LoVo (cell line): ENCODE results near the gene C9orf152.

ENCODE experiments used
- DNase-seq: peaks from one replicate; pipeline ENCODE4 v3.0.0-alpha.2; 2016; ENCODE audit warnings: low spot score

Gene C9orf152

DNA sequence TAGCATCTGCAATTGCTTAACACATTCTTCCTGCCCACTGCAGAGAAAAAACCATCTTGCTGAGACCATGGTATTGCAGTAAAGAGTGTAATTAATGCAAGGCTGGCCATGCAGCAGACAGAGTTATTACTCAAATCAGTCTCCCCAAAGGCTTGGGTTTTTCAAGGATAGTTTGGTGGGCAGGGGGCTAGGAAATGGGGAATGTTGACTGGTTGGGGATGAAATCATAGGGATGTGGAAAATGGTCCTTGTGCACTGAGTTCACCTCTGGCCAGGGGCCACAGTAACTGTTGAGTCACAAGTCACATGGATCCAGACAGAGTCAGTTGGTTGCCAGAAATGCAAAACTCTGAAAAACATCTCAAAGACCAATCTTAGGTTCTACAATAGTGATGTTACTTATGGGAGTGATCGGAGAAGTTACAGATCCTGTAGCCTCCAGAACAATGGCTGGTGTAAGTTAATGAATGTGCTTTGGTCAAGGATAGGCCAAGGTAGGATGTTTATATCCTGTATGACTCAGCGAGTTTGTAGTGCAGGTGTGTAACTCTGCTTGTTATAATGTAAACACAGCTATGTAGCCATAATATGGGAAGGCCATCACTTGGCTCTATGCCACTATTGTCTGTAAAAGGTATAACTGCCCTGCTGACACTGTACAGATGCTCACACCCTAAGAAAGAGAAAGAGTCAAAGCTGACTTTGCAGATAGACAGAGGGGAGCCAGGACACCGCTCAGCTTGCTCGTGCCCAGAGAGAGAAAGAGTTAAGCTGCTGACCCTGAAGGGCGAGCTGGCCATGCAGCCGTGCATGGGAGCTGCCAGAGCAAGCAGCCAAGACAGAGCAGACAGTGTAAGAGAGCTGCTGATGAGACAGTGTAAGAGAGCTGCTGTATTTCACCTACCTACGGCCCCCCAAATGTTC, 27.2 kb downstream of the C9orf152 start:
- DNase-seq: peak; percentile 34

DNA sequence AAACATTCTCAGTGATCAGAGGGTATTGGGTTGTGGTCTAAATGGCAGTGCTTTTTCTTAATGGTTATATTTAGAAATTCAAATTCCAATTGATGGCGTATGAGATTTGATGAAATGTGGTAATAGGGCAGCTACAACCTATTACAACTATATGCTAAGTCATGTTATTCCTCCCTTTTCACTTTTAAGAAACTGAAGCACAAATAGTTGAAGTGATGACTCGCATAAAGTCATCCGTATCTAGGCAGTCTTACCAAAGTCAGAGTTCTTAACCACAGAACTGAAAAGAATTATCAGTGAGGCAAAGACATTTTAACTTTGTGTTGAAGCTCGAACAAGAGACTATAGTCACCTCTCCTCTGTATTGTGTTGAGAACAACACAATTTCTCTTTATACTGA, 28.2 kb downstream of the C9orf152 start:
- no peak for DNase-seq

DNA sequence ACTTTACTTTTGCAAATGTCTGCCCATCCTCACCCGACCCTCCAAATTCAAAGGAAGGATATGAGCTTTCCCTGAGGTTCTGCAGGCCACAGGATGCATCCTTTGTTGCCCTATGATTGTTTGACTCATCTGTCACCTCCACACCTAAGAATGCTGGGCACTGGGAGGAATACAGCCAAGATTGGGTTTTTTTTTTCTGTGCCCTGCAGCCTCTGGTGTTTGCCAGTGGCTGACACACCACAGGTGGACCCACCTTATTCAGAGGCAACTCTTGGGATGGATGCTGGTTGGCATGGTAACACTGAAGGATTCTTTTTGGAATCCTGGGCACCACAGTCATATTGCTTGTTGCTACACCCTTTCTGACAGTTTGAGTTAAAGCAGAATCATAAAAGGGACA, 29.7 kb downstream of the C9orf152 start:
- no peak for DNase-seq

DNA sequence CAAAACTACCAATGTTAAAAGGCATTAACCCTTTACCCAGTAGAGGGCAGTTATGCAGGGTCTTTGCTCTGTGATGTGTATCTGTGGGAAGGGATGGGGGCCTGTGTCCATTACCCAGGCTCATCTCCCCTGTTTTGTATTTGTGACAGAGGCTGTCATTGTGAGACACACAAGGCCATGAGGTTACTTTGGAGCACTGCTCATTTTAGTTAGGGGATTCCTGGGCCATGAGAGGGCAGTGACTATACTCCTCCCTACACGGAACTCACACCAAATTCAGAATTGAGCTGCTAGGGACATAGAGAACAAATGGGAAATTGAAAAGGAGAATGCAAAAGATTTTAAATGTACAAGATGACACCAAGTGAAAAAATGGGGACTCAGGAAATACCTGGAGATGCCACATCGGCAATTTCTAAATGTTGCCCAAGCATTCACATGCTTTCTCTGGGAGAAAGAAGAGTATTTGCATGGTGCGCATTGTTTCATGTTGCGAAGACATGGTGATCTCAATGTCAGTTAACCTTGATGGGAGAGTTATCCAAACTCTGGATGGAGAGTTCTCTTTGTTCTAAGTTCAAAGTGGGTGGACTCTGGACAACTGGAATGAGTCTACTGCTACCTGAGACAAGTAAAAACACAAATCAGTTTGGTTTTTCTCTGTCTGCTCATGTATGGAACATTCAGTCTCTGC, 32.5 kb downstream of the C9orf152 start:
- no peak for DNase-seq

DNA sequence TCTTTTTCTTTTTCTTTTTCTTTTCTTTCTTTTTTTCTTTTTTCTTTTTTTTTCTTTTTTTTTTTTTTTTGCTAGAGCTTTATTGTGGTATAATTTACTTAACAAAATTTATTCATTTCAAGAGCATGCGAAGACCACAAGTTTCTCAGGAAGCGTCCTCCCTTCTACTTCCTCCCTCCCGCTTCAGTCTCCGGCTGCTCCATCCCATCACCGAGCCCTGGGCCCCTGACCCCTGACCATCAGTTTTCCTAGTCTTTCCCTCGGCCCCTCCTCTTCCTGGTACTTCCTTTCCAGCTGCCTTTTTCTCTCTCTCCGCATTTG, 34.7 kb downstream of the C9orf152 start:
- DNase-seq: no peak

DNA sequence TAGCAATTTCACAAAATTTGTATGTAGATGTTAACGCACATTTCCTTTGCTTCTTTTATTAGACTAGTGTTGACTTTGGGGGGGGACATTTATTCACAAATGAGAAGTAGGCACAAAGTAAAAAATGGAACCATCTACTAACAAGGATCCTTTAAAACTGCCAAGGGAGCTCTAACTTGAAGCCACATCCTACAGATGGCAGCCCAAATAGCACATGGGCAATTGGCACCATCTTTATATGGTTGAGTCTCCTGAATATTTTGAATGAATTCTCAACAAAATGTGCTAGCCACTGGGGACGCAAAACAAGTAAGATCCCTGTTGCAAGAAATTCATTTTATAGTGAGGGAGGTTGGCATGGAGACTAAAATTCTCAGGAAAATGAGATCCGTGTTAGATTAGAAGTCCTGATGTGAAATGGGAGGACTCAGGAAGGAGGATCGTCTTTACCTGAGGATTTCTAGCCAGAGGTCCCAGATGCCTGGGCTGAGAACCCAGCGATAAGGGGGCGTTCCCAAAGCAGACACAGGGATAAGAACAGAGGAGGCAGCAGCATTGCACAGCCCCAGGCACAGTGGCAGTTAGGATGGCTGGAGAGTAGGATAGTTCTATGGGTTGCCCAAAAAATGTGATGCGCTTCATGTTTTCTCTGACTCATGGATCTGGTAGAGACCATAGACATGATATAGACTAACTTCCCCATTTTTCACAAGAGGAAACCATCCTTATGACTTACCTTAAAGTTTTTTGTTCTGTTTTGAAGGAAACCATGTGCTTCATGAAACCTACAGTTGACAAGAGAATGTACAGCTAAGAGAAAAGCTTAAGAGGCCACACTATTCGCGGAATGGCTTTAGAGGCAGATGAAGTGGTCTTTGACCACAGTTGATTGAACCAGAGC, 37.4 kb downstream of the C9orf152 start:
- DNase-seq: no peak

DNA sequence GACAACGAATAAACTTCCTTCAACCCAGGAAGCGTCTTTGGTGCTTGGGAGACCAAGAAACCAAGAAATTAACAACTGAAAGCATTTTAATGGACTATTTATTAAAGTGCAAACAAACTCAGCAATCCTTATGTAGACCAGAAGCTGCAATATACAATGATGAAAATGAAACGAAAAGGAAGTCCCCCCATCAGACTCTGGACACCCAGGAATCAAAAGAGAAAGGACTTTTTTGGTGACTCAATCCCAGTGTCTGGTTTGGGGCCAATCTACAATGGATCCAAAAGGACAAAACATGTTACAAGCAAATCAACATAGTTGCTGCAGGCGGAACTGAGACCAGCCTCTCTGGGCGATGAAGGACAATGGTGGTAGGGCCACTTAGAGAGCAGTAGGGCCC, 39.5 kb downstream of the C9orf152 start:
- no peak for DNase-seq

DNA sequence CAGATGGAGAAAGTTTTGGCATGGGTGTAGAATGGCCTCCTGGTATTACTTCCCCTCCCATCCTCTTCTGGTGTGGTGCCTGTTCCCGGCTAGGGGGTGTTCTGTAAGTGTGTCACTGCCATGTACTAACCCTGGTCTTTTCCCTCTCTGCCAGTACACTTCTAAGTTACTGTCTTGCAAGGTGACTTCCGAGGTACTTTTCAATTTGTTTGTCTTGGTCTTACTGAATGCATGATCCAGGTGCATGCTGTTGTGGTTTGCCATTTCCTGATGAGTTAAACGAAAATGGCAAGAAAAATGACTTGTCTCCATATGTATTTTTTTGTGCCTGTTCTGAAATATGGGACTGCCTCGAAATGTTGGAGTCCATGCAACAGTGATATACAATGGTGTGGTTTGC, 46.0 kb downstream of the C9orf152 start:
- no peak for DNase-seq

DNA sequence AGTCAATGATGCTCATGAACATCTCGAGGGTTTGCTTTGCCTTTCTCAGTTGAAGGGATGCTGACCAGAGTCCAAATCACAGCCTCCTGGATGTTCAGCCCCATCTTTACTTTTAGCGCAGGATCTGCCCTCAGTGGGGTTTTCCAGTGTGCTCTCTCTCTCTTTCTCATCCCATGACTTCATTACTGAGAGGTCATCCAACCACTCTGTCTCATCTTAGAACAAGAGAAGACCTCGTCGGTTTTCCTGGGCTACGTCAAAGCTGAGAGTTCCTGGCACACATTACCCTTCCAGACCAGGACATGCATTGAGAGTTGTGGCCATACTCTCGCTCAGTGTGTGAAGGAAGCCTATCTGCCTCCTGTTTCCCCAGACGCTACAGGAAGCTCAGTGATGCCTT, 47.3 kb downstream of the C9orf152 start:
- no peak for DNase-seq

DNA sequence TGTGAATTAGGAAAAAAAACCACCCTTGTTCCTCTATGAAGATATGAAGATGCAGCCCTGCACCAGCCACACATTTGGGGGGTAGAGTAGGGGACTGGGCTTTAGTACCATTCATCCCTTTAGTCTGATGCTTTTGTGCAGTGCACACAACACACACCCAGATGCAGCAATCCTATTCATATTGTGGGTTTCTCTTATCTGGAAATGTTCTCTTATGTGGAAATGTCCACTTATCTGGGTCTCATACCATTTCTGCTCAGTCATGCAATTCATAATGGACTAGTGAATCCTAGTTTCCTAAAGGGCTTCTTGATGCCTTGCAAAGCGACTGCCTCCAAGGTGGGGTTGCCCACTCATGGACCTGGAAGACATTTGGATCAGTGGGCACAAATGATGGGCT, 47.8 kb downstream of the C9orf152 start:
- no peak for DNase-seq

DNA sequence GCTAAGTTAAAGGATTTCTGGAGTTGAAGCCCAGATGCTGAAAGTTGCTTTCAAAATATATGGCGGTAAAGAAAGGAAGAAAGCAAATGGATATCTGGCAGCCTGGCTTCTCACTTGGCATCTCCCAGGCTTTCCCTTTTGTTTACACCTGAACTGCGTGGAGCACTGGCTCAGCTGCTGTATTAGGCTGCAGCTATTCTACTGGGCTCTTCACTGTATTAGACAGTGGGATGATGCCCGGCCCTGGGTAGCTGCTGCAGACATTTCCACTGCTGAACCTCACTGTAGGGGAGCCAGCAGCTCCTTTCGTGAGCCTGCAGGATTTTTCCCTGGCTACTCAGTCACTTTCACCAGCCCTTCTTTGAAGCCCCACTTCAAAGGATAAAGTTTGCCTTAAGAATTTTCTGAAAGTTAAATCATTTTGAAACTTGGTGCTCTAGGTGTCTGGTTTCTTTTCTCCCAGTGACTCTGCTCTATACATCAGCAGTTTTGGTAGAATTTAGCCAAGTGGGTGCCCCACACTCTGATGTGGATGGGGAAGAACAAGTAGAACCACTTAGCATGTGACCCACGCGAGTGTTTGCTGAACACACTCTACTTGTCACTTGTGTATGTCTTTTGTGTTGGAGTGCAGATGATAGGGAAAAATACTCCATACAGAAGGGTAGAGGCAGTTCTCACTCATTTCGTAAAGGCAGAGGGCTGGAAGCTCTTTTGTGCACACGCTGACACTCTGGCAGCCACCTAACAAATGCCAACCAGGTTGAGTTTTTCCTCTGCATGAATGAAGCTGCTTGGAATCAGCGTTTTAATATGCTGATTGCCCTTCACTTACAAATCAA, 49.9 kb downstream of the C9orf152 start:
- no peak for DNase-seq

DNA sequence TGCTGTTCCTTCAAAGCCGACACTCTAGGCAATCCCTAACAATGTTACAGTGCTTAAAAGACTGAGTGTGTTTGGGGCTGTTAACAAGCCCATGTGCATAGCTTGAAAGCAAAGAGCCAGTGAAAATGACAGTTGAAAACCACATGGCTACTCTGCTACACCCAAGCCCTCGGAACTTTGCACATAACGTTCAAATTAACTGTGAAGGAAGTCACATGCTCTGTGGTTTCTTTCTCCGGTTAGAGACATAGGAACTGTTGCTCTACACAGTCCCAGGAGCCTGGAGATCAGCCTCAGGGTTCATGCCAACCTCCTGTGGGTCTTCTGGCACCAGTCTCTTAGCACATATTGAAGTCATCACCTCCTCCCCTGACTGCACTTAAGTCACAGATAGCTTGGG, 51.1 kb downstream of the C9orf152 start:
- no peak for DNase-seq

DNA sequence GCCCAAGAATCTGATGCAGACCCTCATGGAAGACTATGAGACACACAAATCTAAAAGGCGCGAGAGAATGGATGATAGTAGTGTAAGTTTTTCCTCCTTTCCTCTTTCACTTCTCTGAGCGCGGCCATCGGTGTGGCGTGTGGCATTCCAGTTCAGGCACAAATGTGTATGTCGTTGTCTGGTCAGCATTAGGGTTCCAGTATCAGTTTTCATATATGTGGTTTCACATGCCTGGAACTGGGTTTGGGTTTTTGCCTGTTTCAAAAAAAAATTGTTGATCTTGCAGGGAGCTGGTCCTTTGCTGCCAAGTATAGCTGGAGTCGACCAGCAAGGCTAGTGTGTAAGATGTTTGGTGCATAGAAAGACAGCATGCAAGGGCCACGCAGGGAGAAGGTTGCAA, 51.5 kb downstream of the C9orf152 start:
- DNase-seq: no peak

DNA sequence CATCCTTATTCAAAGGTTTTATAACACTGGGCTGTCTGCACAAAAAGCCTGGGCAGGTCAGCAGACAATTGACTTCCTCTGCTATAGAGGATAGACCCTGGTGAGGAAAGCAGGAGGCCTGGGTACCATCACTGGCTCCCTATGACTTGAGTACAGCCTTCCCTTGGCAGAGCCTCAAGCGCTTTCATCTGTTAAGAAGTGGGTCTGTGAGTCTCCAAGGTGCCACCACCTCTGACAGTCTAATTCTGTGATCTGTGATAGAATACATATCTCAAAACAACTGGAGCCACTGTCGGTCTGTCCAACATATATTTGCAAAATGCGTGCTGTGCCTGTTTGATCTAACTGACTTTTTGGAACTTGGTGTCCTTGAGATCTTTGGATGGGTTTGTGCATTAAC, 52.2 kb downstream of the C9orf152 start:
- no peak for DNase-seq

DNA sequence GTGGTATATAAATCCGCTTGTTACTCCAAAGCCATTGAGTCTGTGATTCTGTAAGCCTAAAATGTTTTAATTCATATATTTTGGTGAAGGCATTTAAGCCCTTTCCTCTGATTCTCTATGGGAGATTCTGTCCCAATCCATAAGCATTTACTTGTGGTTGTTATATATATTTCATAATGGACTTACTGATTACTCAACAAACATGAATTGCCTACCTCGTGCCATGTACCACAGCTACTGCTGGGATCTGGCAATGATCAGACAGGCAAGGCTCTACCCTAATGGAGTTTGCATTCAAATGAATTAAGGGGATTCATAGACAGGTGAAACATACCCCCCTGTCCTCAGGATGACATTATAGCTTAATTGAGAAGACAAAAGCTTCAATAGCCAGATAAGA, 54.5 kb downstream of the C9orf152 start:
- no peak for DNase-seq

DNA sequence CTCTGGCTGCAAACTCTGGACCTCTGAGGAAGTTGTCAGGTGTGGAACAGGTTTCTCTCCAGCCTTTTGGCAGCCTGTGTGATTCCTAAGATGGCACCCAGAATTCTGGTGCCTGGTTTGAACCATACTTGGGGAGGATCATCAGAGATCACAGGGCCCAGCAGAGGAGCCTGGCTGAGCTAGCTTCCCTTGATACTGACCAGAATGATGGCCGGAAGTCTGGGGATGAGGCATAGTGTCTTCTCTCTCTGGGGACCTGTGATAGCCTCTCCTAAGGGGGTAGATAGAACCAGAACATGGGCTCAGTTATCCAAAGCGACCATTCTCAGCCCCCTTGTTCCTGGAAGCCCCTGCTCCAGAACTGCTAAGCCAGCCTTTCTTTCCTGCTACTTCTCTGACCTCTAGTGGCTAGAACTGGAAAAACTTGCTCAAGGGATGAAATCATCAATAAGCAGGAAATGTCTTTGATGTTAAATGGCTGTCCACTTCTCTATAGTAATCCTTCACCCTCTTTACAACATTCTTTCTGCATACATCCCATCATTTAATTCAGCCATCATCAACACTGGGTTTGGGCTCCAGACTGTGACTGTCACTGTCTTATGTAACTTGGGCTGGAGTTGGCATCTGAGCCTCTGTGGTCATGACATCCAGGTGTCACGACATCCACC, 55.1 kb downstream of the C9orf152 start:
- DNase-seq: peak; percentile 32
